ENCODE data around the gene BPI.

The BPI gene

DNA sequence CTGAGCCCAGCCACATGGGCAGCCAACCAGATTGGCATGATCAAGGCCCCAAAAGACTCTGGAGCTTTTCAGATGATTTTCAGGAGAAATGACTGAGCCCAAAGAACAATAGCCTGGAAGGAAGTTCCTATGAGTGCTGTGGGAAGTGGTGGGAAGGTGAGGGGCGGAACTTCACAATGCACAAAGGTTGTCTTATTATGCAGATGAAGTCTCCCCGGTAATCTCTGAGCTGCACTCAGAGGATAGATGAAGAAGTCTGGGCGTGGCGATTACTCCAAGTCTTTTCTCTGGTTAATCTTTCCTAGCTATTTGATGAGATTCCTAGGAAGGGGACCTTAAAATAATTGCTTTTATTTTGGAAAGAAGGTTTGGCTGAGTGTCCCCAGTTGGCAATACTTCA lies 79.2 kb downstream of the BPI start:
- no peak overlapping the region for H3K27ac ChIP-seq
- TF ChIP-seq CTCF (IDR thresholded peaks at IDR 0.05) (no peak), ZFX (IDR thresholded peaks at IDR 0.05; ENCODE audit: borderline replicate concordance) (no peak)

DNA sequence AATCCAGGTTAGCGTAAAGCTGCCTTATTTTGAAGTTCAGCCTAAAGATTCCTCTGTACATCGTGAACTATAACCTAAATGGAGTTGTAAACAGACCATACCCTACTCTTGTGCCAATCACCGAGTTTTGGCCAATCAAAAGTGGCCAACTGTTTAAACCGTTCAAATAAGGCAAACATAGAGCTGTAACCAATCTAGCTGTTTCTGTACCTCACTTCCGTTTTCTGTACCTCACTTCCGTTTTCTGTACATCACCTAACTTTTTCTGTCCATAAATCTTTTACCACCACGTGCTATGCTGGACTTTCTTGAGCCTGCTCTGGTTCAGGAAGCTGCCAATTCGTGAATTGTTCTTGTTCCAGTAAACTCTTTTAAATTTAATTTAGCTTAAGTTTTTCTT lies 82.0 kb downstream of the BPI start:
- no peak overlapping the region for H3K27ac ChIP-seq
- no peak for TF ChIP-seq CTCF (IDR thresholded peaks at IDR 0.05)
- TF ChIP-seq ZFX (IDR thresholded peaks at IDR 0.05; ENCODE audit: borderline replicate concordance): no peak

DNA sequence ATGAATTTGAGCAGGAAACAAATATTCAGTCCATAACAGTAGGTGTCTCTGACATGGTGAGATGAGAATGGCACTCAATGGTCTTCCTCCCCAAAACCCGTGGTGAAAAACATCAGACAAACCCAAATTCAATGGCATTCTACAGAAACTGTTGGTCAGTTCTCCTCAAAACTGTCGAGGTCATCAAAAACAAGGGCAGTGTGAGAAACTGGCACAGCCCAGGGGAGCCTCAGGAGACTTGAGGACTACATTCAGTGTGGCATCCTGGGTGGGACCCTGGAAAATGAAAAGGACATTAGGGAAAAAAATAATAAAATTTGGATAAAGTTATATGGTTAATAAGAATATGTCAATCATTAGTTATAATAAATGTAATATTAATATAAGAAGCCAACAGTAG lies 82.9 kb downstream of the BPI start:
- H3K27ac ChIP-seq: no peak overlapping the region
- TF ChIP-seq ZFX (IDR thresholded peaks at IDR 0.05; ENCODE audit: borderline replicate concordance): no peak
- no peak for TF ChIP-seq CTCF (IDR thresholded peaks at IDR 0.05)

Data from 22Rv1 (cell line).